GM19455 (cell line): Measurements from ENCODE around the gene ZNF470.

Source experiments
- ATAC-seq: cut with Tn5 transposase; IDR thresholded peaks from one replicate; pipeline ENCODE4 v1.9.1; 2021; ENCODE audit not compliant: unreplicated experiment

ZNF470 gene

DNA sequence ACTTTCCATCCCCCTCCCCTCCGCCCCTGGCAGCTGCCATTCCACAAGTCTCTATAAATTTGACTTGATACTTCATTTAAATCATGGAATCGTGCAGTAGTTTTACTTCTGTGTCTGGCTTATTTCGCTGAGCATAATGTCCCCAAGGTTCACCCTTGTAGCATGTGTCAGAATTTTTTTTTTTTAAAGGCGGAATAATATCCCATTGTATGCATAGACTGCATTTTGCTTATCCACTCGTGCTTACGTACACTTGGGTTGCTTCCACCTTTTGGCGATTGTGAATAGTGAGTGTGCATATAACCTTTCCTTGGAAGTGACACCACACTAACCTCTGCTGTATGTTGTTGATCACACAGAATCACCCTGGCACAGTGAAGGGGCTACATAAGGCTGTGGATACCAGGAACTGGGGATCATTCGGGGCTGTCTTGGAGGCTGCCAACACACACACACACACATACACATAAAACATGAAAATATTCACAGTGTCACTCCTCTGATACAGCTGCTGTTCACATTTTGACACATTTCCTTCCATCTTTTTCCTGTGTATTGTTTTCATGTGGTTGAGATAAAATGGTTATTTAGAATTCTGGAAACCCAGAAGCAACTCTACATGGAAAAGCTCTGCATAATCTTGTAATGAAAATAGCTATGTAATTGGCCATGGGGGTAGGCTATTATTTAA, 41.2 kb downstream of the ZNF470 start:
- no peak for ATAC-seq

GRCh38 chr19:56611288-56611687, 44.0 kb downstream of the ZNF470 start:
- ATAC-seq: no peak

- ATAC-seq: no peak
These were observed 45.5 kb downstream of the ZNF470 start for GRCh38 chr19:56612737-56613136.

- no peak for ATAC-seq
These were observed 46.4 kb downstream of the ZNF470 start for GRCh38 chr19:56613639-56614038.

- no peak for ATAC-seq
These were observed 50.3 kb downstream of the ZNF470 start for GRCh38 chr19:56617531-56617930.

- no peak for ATAC-seq
These were observed 51.9 kb downstream of the ZNF470 start for GRCh38 chr19:56619121-56619520.

DNA sequence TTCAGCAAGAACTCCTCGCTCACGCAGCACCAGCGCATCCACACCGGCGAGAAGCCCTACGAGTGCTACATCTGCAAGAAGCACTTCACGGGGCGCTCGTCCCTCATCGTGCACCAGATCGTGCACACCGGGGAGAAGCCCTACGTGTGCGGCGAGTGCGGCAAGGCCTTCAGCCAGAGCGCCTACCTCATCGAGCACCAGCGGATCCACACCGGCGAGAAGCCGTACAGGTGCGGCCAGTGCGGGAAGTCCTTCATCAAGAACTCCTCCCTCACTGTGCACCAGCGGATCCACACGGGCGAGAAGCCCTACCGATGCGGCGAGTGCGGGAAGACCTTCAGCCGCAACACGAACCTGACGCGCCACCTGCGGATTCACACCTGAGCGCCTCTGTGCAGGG, 55.1 kb downstream of the ZNF470 start:
- ATAC-seq: no peak

DNA sequence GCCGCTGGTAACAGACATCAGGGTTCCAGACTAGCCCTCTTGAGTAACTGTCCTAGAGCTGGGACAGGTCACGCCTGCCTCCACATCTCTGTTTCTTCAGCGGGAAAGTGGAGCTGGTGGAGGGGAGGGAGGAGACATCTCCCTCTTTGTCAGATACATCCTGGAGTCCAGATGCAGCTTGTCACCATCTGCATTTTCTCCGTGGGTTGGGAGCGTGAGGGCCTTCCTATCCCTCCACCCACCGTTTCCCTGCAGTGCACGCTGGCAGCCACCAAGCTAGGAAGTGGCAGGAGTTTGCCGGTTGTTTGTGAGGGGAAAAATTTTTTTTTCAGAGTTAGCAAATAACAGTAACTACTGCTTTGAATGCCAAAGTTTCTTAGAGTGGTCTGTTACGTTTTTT, 55.7 kb downstream of the ZNF470 start:
- no peak for ATAC-seq

DNA sequence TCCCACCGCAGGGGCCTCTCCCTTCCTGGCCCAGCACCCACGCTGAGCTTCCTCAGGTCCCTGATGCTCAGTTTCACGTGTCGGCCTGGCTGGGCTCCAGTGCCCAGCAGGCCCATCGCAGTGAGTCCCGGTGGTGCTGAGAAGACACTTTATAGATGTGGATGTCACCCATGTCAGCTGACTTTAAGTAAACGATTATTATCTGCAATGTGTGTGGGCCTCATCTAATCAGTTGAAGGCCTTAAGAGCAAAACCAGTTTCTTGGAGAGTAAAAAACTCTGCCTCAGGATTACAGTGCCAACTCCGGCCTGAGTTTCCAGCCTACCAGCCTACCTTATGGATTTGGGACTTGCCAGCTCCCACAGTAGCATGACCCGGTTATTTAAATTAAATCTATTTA, 58.4 kb downstream of the ZNF470 start:
- no peak for ATAC-seq

DNA sequence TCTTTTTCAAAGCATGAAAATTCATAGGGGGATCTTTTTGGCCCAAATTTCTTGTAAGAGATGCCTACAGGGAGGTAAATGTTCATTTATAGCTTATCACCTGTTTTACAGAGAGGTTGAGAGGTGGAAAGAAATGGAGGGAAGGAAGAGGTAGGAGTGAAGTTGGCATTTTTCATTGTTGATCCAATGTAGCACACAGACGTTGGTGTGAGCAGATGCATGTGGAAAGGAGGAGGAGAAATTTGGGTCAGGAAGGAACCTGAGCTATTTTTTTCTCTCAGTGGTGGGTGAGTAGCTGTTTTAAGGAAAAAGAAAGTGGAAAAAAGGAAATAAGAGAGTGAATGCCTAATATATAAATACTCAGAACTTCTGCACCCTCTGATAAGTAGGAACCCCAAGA, 65.8 kb downstream of the ZNF470 start:
- no peak for ATAC-seq

GRCh38 chr19:56637976-56638555, 70.8 kb downstream of the ZNF470 start:
- ATAC-seq: no peak
